GM12878 (cell line): Measurements from ENCODE around the gene TBXAS1. TPM values are rescaled to one million over a fixed set of nuclear protein-coding genes. Genes with fewer than 3 reads are reported as not detected.

Experiments
- ATAC-seq: fragments of 200-7000 bp; cut with Tn5 transposase; 3 replicates; pipeline ENCODE4 v1.9.1; 2020; ENCODE audit warnings: mild to moderate bottlenecking, moderate library complexity
- BruUV-seq: library from RNA; stranded (reverse); fragments of 400-500 nt; replicated peaks from 2 replicates; lab custom pipeline; 2021; lab: Mats Ljungman, UMichigan
- CTCF ChIA-PET: fragments of 300-600 bp; sonication (Branson Sonifier 250); formaldehyde crosslinking; extraction: SDS; loops from one replicate; lab custom pipeline; 2021; ENCODE audit warnings: inconsistent platforms; lab: Yijun Ruan, JAX
- POLR2A ChIA-PET: fragments of 350-600 bp; formaldehyde crosslinking; extraction: SDS; loops from one replicate; lab custom pipeline; 2021; ENCODE audit warnings: inconsistent platforms; lab: Charles Lee
- RAD21 ChIA-PET: fragments of 300-600 bp; sonication (Branson Sonifier 250); formaldehyde crosslinking; loops from one replicate; lab custom pipeline; 2023; ENCODE audit warnings: antibody characterized with exemption; ENCODE audit not compliant: unreplicated experiment; lab: Charles Lee
- SMC1A ChIA-PET: fragments of 300-600 bp; sonication (Branson Sonifier 250); formaldehyde crosslinking; loops from one replicate; lab custom pipeline; 2023; ENCODE audit not compliant: unreplicated experiment, uncharacterized antibody; lab: Charles Lee
- DNase-seq: peaks from one replicate; pipeline ENCODE4 v3.0.0-alpha.2; 2011; ENCODE audit warnings: low read depth, low spot score
- FAIRE-seq: peaks from 3 replicates; lab custom pipeline; 2011; peaks lifted over from hg19 to GRCh38; lab: Jason Lieb, UNC
- H2AFZ ChIP-seq: 2 replicates; pipeline ENCODE4 v1.6.0; 2011; ENCODE audit warnings: low read depth, low read length, control low read depth; ENCODE audit not compliant: control insufficient read depth
- H3K27ac ChIP-seq: 2 replicates; pipeline ENCODE4 v1.5.1; 2011; ENCODE audit warnings: control low read depth; ENCODE audit not compliant: control insufficient read depth, insufficient read depth
- H3K27me3 ChIP-seq, 2 experiments: replicated peaks in 1 of 2; 2 replicates each; pipeline versions ENCODE4 v1.6.0 to v1.6.1; 2011; ENCODE audit warnings: low read length in 1 of 2; ENCODE audit not compliant: control insufficient read depth in 2 of 2, insufficient read depth in 2 of 2
- H3K36me3 ChIP-seq, 2 experiments: 2 replicates each; pipeline ENCODE4 v1.5.1; 2011; ENCODE audit warnings: low read length in 1 of 2; ENCODE audit not compliant: control insufficient read depth in 2 of 2, insufficient read depth in 2 of 2
- H3K4me1 ChIP-seq: 2 replicates; pipeline ENCODE4 v1.6.1; 2011; ENCODE audit warnings: mild to moderate bottlenecking, low read length, moderate library complexity, mixed read lengths; ENCODE audit not compliant: control insufficient read depth, insufficient read depth
- H3K4me2 ChIP-seq: 2 replicates; pipeline ENCODE4 v1.6.0; 2011; ENCODE audit warnings: control low read depth; ENCODE audit not compliant: control insufficient read depth, insufficient read depth
- H3K4me3 ChIP-seq: fragments of 200-600 bp; sonication (generic); 2 replicates; pipeline ENCODE4 v1.5.1; 2016
- H3K79me2 ChIP-seq: 2 replicates; pipeline ENCODE4 v1.6.0; 2011; ENCODE audit warnings: low read length; ENCODE audit not compliant: control insufficient read depth, insufficient read depth
- H3K9ac ChIP-seq: 2 replicates; pipeline ENCODE4 v1.8.0; 2011; ENCODE audit warnings: low read length, control low read depth, mixed read lengths; ENCODE audit not compliant: control insufficient read depth, insufficient read depth
- H3K9me3 ChIP-seq: replicated peaks from 3 replicates; pipeline ENCODE4 v1.5.1; 2011; ENCODE audit warnings: mild to moderate bottlenecking, low read length; ENCODE audit not compliant: control insufficient read depth, insufficient read depth
- H4K20me1 ChIP-seq: 2 replicates; pipeline ENCODE4 v1.6.0; 2011; ENCODE audit not compliant: control insufficient read depth, insufficient read depth
- CHD4 ChIP-seq: fragments of 200-600 bp; sonication (generic); IDR thresholded peaks from 2 replicates; pipeline ENCODE4 v1.6.1; 2016; ENCODE audit warnings: mild to moderate bottlenecking
- MEF2A ChIP-seq: IDR thresholded peaks from 2 replicates; pipeline ENCODE4 v1.6.1; 2011; ENCODE audit warnings: low read depth, mild to moderate bottlenecking, low read length, moderate library complexity; ENCODE audit not compliant: insufficient read depth
- NBN ChIP-seq: fragments of 450-650 bp; IDR thresholded peaks from 2 replicates; pipeline ENCODE4 v1.6.1; 2016
- ZBED1 ChIP-seq: IDR thresholded peaks from 2 replicates; pipeline ENCODE4 v1.6.1; 2016; ENCODE audit warnings: borderline replicate concordance
- ZNF274 ChIP-seq: IDR thresholded peaks from one replicate; pipeline ENCODE4 v1.8.0; 2011; ENCODE audit not compliant: insufficient read length, insufficient read depth
- WGBS: methylation state at CpG from one replicate; pipeline ENCODE4 v1.1.6; 2016; ENCODE audit warnings: low lambda C conversion rate; ENCODE audit not compliant: insufficient replicate concordance, insufficient coverage; ENCODE audit errors: missing lambda C conversion rate; 5-methylcytosine and 5-hydroxymethylcytosine counted together
- in situ Hi-C: fragments of 300-500 bp; cut with MboI; formaldehyde crosslinking; loops from 9 replicates; pipeline ENCODE4 v1.14.3; 2018; ENCODE audit warnings: mixed read lengths
- intact Hi-C: fragments of 100-400 bp; cut with micrococcal nuclease; formaldehyde crosslinking; loops from one replicate; pipeline ENCODE4 v1.14.2; 2022; ENCODE audit not compliant: unreplicated experiment
- polyA plus RNA-seq, 11 experiments: library from polyadenylated mRNA; depleted of rRNA in 4 of 11; unstranded in 6 of 11; stranded (reverse) in 5 of 11; fragments of >200 nt; fragmentation: Nextera tagmentation in 4 of 11; fragmentation: Illumina TruSeq in 1 of 11; extraction: Ambion mirVana in 4 of 11; extraction: Trizol in 1 of 11; gene quantifications; 1 replicate in 1 of 11; 2 replicates in 10 of 11; pipeline versions ENCODE4 v1.2.1 to v1.2.3, GENCODE V29; 2011 to 2016; ENCODE audit warnings: inconsistent platforms in 2 of 11, missing spikeins in 2 of 11, low read depth in 1 of 11
- total RNA-seq, 4 experiments: library from RNA; depleted of rRNA in 3 of 4; stranded (reverse); fragments of >200 nt in 3 of 4; fragmentation: Illumina TruSeq in 1 of 4; extraction: Trizol in 1 of 4; gene quantifications; 2 replicates each; pipeline versions ENCODE4 v1.2.1 to v1.2.3, GENCODE V29; 2013 to 2021
- TF ChIP-seq, protein P1 (sequence below): IDR thresholded peaks from 2 replicates; pipeline ENCODE4 v1.6.1; 2011; ENCODE audit warnings: mild to moderate bottlenecking, low read depth, low read length, moderate library complexity; ENCODE audit not compliant: insufficient replicate concordance

TBXAS1 gene
- total and polyA plus RNA-seq, 10 of the 15 experiments (the other 5 are each of a cell fraction or from before 2014, with no cell fraction given), result 1.5 to 32.7 (median 16.3) TPM

DNA sequence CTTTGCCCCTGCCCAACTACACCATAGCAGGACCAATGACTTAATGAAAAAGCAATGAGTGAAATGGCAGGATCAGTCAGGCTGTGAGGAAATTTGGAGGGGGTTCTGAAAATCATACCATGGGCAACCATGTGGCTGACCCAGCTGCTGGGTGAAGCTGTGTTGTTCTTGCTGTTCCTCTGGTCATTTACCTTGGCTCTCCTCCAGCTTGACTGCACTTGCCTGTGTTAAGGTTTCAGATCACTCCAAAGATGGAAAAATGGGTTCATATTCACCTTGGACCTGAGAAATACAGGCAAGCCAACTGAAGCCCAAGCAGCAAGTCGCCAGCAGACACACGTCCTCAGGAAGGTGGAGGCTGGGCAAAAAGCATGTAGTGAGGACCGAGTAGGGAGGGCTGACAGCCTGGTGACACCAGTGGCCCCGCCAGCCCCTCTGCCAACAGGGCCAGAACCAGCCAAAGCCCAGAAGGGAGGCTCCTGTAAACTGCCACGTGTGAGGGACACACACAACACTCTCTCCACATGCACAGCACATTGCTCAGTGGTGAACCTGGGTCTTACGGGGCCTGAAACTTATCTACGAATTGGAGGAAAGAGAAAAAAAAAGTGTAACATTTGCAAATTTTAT, 193.6 kb downstream of the TBXAS1 start (continued):
- TF ChIP-seq, protein P1, sequence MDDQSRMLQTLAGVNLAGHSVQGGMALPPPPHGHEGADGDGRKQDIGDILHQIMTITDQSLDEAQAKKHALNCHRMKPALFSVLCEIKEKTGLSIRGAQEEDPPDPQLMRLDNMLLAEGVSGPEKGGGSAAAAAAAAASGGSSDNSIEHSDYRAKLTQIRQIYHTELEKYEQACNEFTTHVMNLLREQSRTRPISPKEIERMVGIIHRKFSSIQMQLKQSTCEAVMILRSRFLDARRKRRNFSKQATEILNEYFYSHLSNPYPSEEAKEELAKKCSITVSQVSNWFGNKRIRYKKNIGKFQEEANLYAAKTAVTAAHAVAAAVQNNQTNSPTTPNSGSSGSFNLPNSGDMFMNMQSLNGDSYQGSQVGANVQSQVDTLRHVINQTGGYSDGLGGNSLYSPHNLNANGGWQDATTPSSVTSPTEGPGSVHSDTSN, result no peak
- TF ChIP-seq ZNF274 (no peak), MEF2A (no peak), NBN (no peak)

- DNase-seq (no peak), FAIRE-seq (no peak), ATAC-seq (no peak)
- Histone ChIP-seq H3K27me3 (no peaks in the 10 kb centered on the region), H3K79me2 (no peaks in the 10 kb centered on the region), H2AFZ (no peak overlapping the region), H4K20me1 (no peaks in the 10 kb centered on the region), H3K36me3 (peaks cover 4 to 5% of the 10 kb centered on the region in 2 experiments; a peak in 3 of 4 replicates), H3K27ac (no peak overlapping the region), H3K4me3 (no peak overlapping the region), H3K4me1 (no peaks in the 10 kb centered on the region), H3K9me3 (no peaks in the 10 kb centered on the region), H3K9ac (no peak overlapping the region), H3K4me2 (no peak overlapping the region)
- ChIA-PET RAD21 (no interaction called here), POLR2A (no interaction called here), SMC1A (no interaction called here), CTCF (no interaction called here)
- 78% methylated on average over 6 of the region's 6 CpGs for WGBS
- TF ChIP-seq ZBED1 (no peak), CHD4 (no peak)
- in situ Hi-C loops, result no loop called here
- BruUV-seq, result no TSS peak
- intact Hi-C loops, result no loop called here
Measured at GRCh38 chr7:140023728-140024127, 194.7 kb downstream of the TBXAS1 start.
